Activated CD8-positive, alpha-beta memory T cell treated with anti-CD3 and anti-CD28 coated beads, Interleukin-2, amount 50 U/mL, for 4 hours (primary cell): ENCODE measurements around the gene ATP2B3.

ENCODE experiments used
- DNase-seq: peaks from one replicate; pipeline ENCODE4 v3.0.0-alpha.2; 2020

ATP2B3 gene

GRCh38 chrX:153539171-153539978, 21.9 kb downstream of the ATP2B3 start:
- DNase-seq, result peak; percentile 64

- DNase-seq, result no peak
Measured at GRCh38 chrX:153539979-153540358, 22.5 kb downstream of the ATP2B3 start.

- DNase-seq, result no peak
Measured at GRCh38 chrX:153544727-153545126, 27.3 kb downstream of the ATP2B3 start.

GRCh38 chrX:153546386-153546785, 28.9 kb downstream of the ATP2B3 start:
- no peak for DNase-seq

DNA sequence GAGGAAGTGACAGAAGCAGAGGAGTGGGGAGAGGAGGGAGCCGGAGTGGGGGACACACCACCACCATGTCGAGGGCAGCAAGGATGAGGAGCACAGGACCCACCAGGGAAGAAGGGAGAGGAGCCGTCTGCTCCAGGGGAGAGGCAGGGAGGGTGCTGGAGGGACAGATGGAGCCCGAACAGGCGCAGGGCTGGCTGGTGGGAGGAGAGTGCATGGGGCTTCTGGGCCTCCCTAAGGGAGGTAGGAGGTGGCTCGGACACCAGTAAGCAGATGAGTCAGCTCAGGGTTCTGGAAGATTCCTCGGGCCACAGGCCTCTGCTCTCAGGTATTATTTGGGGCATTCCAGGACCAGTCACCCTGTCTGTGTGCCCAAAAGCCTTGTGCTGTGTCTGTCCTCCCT, 29.8 kb downstream of the ATP2B3 start:
- DNase-seq, result no peak

DNA sequence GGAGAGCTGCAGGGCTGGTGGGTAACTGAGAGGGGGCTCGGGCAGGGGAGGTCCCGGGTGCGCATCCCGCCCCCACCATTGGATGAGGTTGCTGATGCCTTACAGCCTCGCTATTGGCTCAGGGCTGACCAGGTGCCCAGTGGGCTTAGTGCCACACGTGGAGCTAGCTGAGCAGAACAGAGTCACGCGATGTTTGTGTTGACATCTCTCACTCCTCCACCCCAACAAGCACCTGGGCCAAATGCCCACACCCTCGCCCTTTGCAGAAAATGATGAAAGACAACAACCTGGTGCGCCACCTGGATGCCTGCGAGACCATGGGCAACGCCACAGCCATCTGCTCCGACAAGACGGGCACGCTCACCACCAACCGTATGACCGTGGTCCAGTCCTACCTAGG, 31.8 kb downstream of the ATP2B3 start:
- DNase-seq, result no peak

DNA sequence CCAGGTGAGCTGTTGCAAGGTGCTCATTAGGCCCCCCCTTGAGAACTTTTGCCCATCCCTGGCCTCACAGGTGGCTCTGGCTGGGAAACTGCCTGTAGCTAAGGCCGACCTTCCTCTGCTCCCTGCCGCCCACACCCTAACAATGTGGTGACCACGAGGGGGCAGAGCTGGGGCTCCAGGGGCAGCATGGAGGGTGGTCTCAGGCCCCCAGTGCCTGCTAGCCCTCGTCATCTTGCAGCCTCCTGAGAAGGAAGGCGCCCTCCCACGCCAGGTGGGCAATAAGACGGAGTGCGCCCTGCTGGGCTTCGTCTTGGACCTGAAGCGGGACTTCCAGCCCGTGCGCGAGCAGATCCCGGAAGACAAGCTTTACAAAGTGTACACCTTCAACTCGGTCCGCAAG, 32.4 kb downstream of the ATP2B3 start:
- no peak for DNase-seq

DNA sequence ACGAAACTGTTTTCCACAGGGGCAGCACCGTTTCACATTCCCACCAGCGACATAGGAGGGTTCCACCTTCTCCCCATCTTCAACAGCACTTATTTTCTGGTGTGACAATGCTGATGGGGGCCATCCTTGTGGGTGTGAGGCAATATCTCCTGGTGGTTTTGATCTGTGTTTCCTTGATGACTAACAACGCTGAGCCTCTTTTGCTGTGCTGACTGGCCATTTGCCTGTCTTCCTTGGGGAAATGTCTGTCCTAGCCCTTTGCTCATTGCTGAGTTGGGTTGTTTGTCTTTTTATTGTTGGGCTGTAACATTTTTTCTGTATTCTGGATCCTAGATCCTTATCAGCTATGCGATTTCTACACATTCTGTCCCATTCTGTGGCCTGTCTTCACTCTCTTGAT, 33.7 kb downstream of the ATP2B3 start:
- DNase-seq, result no peak

GRCh38 chrX:153554519-153555167, 37.2 kb downstream of the ATP2B3 start:
- peak; percentile 63 for DNase-seq

GRCh38 chrX:153556767-153557166, 39.3 kb downstream of the ATP2B3 start:
- DNase-seq, result no peak

GRCh38 chrX:153557618-153558355, 40.3 kb downstream of the ATP2B3 start:
- DNase-seq, result no peak

DNA sequence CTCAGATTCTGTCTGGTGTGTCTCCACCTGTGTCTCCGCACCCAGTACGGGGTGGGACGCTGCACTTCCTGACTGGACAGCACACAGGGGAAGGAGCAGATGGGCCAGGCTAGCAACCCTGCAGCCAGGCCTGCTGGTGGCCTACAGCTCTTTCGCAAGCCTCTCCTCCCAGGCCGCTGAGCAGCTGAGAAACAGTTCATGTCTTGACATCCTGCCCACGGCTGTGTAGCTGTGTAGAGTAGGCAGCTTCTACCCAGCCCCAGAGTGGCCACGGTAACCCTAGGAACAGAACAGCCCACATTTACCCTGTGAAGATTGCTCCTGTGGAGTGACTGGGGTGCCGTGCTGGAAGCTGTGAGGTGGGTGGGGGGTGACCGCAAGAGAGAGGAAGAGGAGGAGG, 42.6 kb downstream of the ATP2B3 start:
- DNase-seq, result no peak

GRCh38 chrX:153560466-153560865, 43.0 kb downstream of the ATP2B3 start:
- DNase-seq, result no peak

DNA sequence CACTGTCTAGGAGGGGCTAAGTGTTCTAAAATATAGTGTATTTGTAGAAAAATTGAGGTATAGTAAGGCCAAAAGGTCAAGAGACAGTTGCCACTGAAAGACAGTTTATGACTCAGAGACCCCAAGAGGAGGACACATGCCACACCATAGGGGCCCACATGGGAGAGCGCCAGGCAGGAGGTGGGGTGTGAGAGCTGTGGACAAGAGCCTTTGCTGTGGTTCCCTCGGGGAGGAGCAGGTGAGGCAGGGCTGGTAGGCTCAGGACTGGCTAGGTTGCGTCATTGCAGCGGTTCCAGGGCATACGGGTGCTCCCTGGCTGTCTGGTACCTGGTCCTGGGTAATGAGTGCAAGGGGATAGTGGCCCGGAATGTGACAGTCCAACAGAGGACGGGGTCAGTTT, 43.9 kb downstream of the ATP2B3 start:
- DNase-seq, result no peak

DNA sequence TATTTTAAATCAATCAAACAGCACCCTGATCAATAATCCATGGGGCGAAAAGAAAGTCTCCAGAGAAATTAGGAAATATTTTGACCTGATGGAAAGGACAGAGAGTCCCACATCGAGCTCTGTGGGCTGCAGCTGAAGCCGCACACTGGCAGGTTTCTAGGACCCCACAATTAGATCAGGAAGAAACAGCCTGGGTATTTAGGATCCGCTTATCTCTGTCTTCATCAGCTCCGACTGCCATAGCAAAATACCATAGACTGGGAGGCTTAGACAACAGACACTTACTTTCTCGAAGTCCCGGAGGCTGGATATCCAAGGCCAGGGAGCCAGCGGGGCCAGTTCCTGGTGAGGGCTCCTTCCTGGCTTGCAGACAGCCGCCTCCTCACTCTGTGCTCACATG, 45.1 kb downstream of the ATP2B3 start:
- DNase-seq, result no peak

DNA sequence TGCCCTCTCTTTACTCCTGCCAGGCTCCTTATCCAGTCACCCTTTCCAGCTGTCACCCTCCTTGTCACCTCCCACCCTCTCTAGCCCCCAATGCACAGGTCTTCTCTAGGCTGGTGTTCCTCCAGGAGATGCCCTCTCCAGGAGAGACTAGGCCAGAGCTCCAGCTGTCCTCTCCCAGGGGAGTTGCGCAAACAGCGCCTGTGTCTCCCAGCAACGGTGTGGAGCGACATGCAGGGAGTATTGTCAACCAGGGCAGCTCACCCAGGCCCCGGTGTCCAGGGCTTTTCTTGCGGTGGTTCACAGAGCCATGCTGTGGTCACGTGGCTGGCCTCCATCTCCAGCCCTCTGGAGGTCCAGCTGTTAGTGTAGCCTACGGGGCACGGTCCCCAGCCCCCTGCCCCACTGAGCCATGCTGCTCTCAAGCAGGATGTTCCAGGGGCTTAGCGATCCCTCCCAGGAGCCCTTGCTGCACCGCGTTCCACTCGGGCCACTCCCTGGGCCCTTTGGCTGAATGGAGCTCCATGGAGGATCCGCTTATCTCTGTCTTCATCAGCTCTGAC, 46.7 kb downstream of the ATP2B3 start:
- no peak for DNase-seq

- DNase-seq, result no peak
Measured at GRCh38 chrX:153565996-153566580, 48.6 kb downstream of the ATP2B3 start.

DNA sequence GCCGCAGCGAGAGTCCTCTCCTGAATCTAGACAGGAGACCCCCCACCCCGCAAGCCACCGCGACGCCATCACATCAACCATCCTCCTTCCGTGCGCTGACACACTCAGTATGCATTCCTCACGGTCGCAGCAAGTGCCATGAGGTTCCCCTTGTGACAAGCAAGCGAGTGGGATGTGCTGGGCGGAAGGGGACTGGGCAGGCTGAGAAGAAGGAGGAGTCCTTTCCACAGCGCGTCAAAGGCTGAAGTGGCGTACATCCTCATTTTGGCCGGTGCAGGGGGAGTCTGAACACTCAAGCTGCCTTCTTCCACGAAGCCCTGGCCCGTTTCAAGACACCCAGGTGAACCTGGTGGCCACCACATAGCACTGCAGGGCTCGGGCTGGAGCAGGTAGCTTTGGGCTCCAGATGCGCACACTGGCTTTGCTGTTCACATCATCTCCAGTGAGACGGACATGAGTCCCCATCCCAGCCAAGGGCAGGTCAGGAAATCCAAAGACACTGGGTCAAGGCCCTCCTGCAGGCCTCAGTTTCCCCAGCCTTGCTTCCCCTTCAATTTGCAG, 51.1 kb downstream of the ATP2B3 start:
- DNase-seq, result no peak

DNA sequence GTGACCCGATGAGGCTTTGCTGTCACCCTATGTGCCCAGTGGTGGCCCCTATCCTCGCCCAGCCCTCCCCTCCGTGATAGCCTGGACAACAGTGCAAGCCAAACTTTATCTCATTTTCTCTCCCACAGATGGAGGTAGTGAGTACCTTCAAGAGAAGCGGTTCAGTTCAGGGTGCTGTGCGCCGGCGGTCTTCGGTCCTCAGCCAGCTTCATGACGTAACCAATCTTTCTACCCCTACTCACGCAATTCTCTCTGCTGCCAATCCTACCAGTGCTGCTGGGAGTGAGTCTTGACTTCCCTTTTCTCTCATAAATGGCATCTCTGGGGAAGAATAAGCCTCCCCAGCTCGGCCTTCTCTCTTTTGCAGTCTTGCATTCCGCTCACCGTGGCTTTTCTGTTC, 52.0 kb downstream of the ATP2B3 start:
- DNase-seq, result no peak

GRCh38 chrX:153571534-153571908, 54.1 kb downstream of the ATP2B3 start:
- DNase-seq, result no peak

- DNase-seq, result no peak
Measured at GRCh38 chrX:153572601-153573000, 55.2 kb downstream of the ATP2B3 start.

DNA sequence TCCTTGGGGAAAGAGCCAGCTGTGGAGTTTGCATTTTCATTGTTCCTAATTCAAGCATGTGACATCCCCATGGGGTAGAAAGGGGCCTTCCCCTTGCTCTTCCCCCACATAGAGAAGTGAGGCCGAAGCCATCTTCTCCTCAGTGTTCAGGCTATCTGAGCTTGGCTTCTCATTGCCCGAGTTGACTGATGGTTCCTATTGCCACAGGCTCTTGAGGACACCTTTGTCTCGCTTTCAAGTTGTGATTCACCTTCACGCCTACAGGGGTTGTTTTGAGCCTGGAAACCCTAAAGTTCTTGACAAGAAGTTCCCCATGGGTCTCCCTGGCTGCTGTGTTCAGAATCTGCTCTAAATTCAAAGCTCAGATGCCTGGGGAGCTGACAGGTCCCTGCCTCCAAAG, 56.5 kb downstream of the ATP2B3 start:
- DNase-seq, result no peak
